IMR-90 (cell line): Measurements from ENCODE around the gene KAT7. TPM values are rescaled to one million over a fixed set of nuclear protein-coding genes. Genes with fewer than 3 reads are reported as not detected.
A peak's percentile ranks its signal among the peaks of the same experiment; 100 is the strongest.

ENCODE experiments used
- ATAC-seq: fragments of 200-7000 bp; cut with Tn5 transposase; 2 replicates; pipeline ENCODE4 v1.9.1; 2020; ENCODE audit warnings: low read depth, mild to moderate bottlenecking, moderate library complexity
- BruUV-seq: library from RNA; stranded (reverse); fragments of 400-500 nt; replicated peaks from 2 replicates; lab custom pipeline; 2021; lab: Mats Ljungman, UMichigan
- CTCF ChIA-PET: fragments of 300-600 bp; formaldehyde crosslinking; extraction: SDS; loops from one replicate; lab custom pipeline; 2021; ENCODE audit warnings: antibody characterized with exemption; lab: Yijun Ruan, JAX
- POLR2A ChIA-PET: fragments of 300-600 bp; sonication (Branson Sonifier 250); formaldehyde crosslinking; loops from one replicate; lab custom pipeline; 2022; ENCODE audit warnings: antibody characterized with exemption; ENCODE audit not compliant: unreplicated experiment; lab: Charles Lee
- DNase-seq: peaks from one replicate; pipeline ENCODE4 v3.0.0; 2013
- H2AFZ ChIP-seq: replicated peaks from 2 replicates; pipeline ENCODE3; 2013; ENCODE audit warnings: low read length, mild to moderate bottlenecking; ENCODE audit not compliant: poor library complexity
- H2AK5ac ChIP-seq: 2 replicates; pipeline ENCODE4 v1.6.1; 2013; ENCODE audit warnings: low read depth, low read length, inconsistent platforms
- H2AK9ac ChIP-seq: replicated peaks from 2 replicates; pipeline ENCODE3; 2013; ENCODE audit warnings: mild to moderate bottlenecking, low read depth, low read length, moderate library complexity; ENCODE audit not compliant: poor library complexity
- H2BK120ac ChIP-seq: 2 replicates; pipeline ENCODE4 v1.6.1; 2013; ENCODE audit warnings: low read depth, low read length, inconsistent platforms
- H2BK15ac ChIP-seq: 3 replicates; pipeline ENCODE4 v1.6.1; 2013; ENCODE audit warnings: low read depth, low read length, inconsistent platforms
- H2BK20ac ChIP-seq: 2 replicates; pipeline ENCODE4 v1.6.1; 2013; ENCODE audit warnings: low read depth, mild to moderate bottlenecking, inconsistent platforms, low read length, moderate library complexity
- H2BK5ac ChIP-seq: 2 replicates; pipeline ENCODE4 v1.6.1; 2013; ENCODE audit warnings: mild to moderate bottlenecking, low read depth, low read length, inconsistent platforms; ENCODE audit not compliant: poor library complexity, severe bottlenecking
- H3K14ac ChIP-seq: replicated peaks from 2 replicates; pipeline ENCODE4 v1.6.1; 2013; ENCODE audit warnings: low read depth, low read length, inconsistent platforms
- H3K18ac ChIP-seq: 2 replicates; pipeline ENCODE4 v1.6.1; 2013; ENCODE audit warnings: low read depth, low read length, control low read depth
- H3K23ac ChIP-seq: 2 replicates; pipeline ENCODE4 v1.6.1; 2013; ENCODE audit warnings: low read depth, low read length, inconsistent platforms
- H3K27ac ChIP-seq: 2 replicates; pipeline ENCODE4 v1.5.1; 2013; ENCODE audit warnings: mild to moderate bottlenecking, control low read depth, low read length; ENCODE audit not compliant: insufficient read depth
- H3K27me3 ChIP-seq: 2 replicates; pipeline ENCODE4 v1.6.1; 2013; ENCODE audit warnings: low read length; ENCODE audit not compliant: control insufficient read depth, insufficient read depth
- H3K36me3 ChIP-seq: 2 replicates; pipeline ENCODE4 v1.6.1; 2013; ENCODE audit warnings: low read length, mixed read lengths; ENCODE audit not compliant: control insufficient read depth, insufficient read depth
- H3K4ac ChIP-seq: 2 replicates; pipeline ENCODE4 v1.6.1; 2013; ENCODE audit warnings: low read depth, low read length, inconsistent platforms
- H3K4me1 ChIP-seq: 2 replicates; pipeline ENCODE4 v1.6.1; 2013; ENCODE audit warnings: low read length, mixed read lengths; ENCODE audit not compliant: control insufficient read depth, insufficient read depth
- H3K4me2 ChIP-seq: 2 replicates; pipeline ENCODE4 v1.6.1; 2013; ENCODE audit warnings: low read depth, mild to moderate bottlenecking, control low read depth, low read length, moderate library complexity
- H3K4me3 ChIP-seq: 2 replicates; pipeline ENCODE4 v1.5.1; 2013; ENCODE audit warnings: low read depth, mild to moderate bottlenecking, control low read depth, low read length, moderate library complexity; ENCODE audit not compliant: insufficient read depth
- H3K56ac ChIP-seq: 2 replicates; pipeline ENCODE4 v1.6.1; 2013; ENCODE audit warnings: low read length, inconsistent platforms; ENCODE audit not compliant: insufficient read depth; ENCODE audit errors: extremely low read depth
- H3K79me1 ChIP-seq, 2 experiments: 2 replicates each; pipeline ENCODE4 v1.6.1; 2013; ENCODE audit warnings: low read length in 2 of 2, inconsistent platforms in 1 of 2, low read depth in 1 of 2
- H3K9ac ChIP-seq: 2 replicates; pipeline ENCODE4 v1.6.1; 2013; ENCODE audit warnings: low read depth, low read length, control low read depth
- H3K9me1 ChIP-seq: 2 replicates; pipeline ENCODE4 v1.6.1; 2013; ENCODE audit warnings: low read length, inconsistent platforms; ENCODE audit not compliant: insufficient read depth
- H3K9me3 ChIP-seq: 2 replicates; pipeline ENCODE4 v1.6.1; 2013; ENCODE audit warnings: low read length; ENCODE audit not compliant: control insufficient read depth, insufficient read depth
- H4K20me1 ChIP-seq: 2 replicates; pipeline ENCODE4 v1.6.1; 2013; ENCODE audit warnings: low read length, inconsistent platforms; ENCODE audit not compliant: insufficient read depth
- H4K5ac ChIP-seq: 2 replicates; pipeline ENCODE4 v1.6.1; 2013; ENCODE audit warnings: mild to moderate bottlenecking, low read depth, low read length, control low read depth
- H4K8ac ChIP-seq, 2 experiments: 2 replicates each; pipeline ENCODE4 v1.6.1; 2013; ENCODE audit warnings: low read depth in 2 of 2, low read length in 2 of 2, control low read depth in 1 of 2, inconsistent platforms in 1 of 2
- H4K91ac ChIP-seq: 2 replicates; pipeline ENCODE4 v1.6.1; 2013; ENCODE audit warnings: low read depth, low read length, inconsistent platforms; ENCODE audit not compliant: insufficient read depth
- CEBPB ChIP-seq: IDR thresholded peaks from 2 replicates; pipeline ENCODE4 v1.6.1; 2012; ENCODE audit warnings: low read depth, low read length, improper control_type of control experiment
- MXI1 ChIP-seq: IDR thresholded peaks from 2 replicates; pipeline ENCODE4 v1.6.1; 2012; ENCODE audit warnings: low read depth, mild to moderate bottlenecking, low read length, moderate library complexity, borderline replicate concordance
- POLR2A ChIP-seq: IDR thresholded peaks from 2 replicates; pipeline ENCODE4 v1.6.1; 2012; ENCODE audit warnings: mild to moderate bottlenecking, low read depth, low read length
- RAD21 ChIP-seq: IDR thresholded peaks from 2 replicates; pipeline ENCODE4 v1.6.1; 2012; ENCODE audit warnings: low read length, improper control_type of control experiment
- WGBS, 2 experiments: methylation state at CpG; one replicate each; pipeline versions ENCODE4 v1.1.5 to v1.1.7; 2013; ENCODE audit warnings: missing lambda C conversion rate in 2 of 2; ENCODE audit not compliant: insufficient read length in 1 of 2; ENCODE audit errors: extremely low coverage in 2 of 2; 5-methylcytosine and 5-hydroxymethylcytosine counted together
- dilution Hi-C: fragments of 300-500 bp; cut with HindIII; formaldehyde crosslinking; loops from one replicate; pipeline ENCODE4 v1.14.3; 2018; ENCODE audit warnings: low sequenced_read_pairs; ENCODE audit not compliant: unreplicated experiment
- in situ Hi-C: fragments of 300-500 bp; cut with MboI; formaldehyde crosslinking; loops from 3 replicates; pipeline ENCODE4 v1.14.3; 2019; ENCODE audit warnings: low sequenced_read_pairs, inconsistent platforms, mixed read lengths
- intact Hi-C: fragments of 100-400 bp; cut with micrococcal nuclease; formaldehyde crosslinking; loops from 2 replicates; pipeline ENCODE4 v1.10.0; 2022
- polyA plus RNA-seq, 3 experiments: library from polyadenylated mRNA; depleted of rRNA; stranded (reverse); fragments of >200 nt; gene quantifications; 2 replicates each; pipeline ENCODE4 v1.2.3, GENCODE V29; 2012; ENCODE audit warnings: low replicate concordance in 1 of 3
- total RNA-seq: library from RNA; depleted of rRNA; stranded (reverse); fragments of >200 nt; gene quantifications from 2 replicates; pipeline ENCODE4 v1.2.3, GENCODE V29; 2012

The KAT7 gene
- total and polyA plus RNA-seq, 2 of the 4 experiments (the other 2 are of a cell fraction) = 16.9 to 21.9 TPM

DNA sequence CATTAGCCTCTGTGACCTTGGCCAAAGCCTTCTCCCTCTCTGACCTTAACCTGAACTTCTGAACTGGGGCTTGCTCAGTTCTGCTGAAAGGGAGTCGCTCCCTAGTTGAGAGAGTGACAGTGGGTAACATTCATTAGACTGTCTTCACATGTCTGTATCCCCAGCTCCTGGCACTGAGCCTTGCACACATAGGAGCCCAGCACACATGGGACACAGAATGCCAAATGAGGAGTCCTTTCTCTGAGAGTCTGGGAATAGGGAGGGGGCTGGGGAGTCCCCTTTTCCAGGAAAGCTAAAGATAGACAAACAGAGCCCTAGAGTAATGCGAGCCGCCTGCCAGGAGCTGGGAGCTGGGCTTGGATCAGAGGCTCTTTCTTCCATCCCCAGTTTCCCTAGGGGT is 56.8 kb downstream of the KAT7 start:
- no peak overlapping the region for H3K56ac ChIP-seq
- no peak overlapping the region for H2AFZ ChIP-seq
- H2BK15ac ChIP-seq = no peak overlapping the region
- H4K8ac ChIP-seq = no peak overlapping the region
- no peak overlapping the region for H3K23ac ChIP-seq
- H3K4ac ChIP-seq = no peak overlapping the region
- in situ Hi-C loops (loop anchor here (5.0 kb wide), 2 partner anchors 138 to 273 kb away; partner anchors contain the start of gene SLC35B1), intact Hi-C loops (no loop called here), dilution Hi-C loops (no loop called here)
- peak overlapping the region; percentile 15; the same call in 1 of the 2 replicates for H4K91ac ChIP-seq
- H3K27ac ChIP-seq = no peak overlapping the region
- no peaks in the 10 kb centered on the region for H3K36me3 ChIP-seq
- no peak overlapping the region for H4K5ac ChIP-seq
- no peaks in the 10 kb centered on the region for H3K79me1 ChIP-seq
- H3K4me3 ChIP-seq = no peak overlapping the region
- no peak overlapping the region for H3K14ac ChIP-seq
- no peak overlapping the region for H2AK5ac ChIP-seq
- H3K27me3 ChIP-seq = no peaks in the 10 kb centered on the region; the same call in 1 of the 2 replicates
- DNase-seq = no peak
- H2BK20ac ChIP-seq = no peak overlapping the region
- no TSS peak for BruUV-seq
- peak; percentile 36 for ATAC-seq
- ChIA-PET CTCF (no interaction called here), POLR2A (no interaction called here)
- no peaks in the 10 kb centered on the region for H4K20me1 ChIP-seq
- H2BK120ac ChIP-seq = no peak overlapping the region
- no CpG with 5 or more reads among the region's 3 CpGs for WGBS, 2 experiments
- no peak overlapping the region for H2BK5ac ChIP-seq
- H3K9me1 ChIP-seq = peaks cover 5% of the 10 kb centered on the region
- H2AK9ac ChIP-seq = peak overlapping the region; percentile 30
- H3K18ac ChIP-seq = no peak overlapping the region
- no peaks in the 10 kb centered on the region for H3K9me3 ChIP-seq
- H3K4me2 ChIP-seq = no peak overlapping the region
- no peak overlapping the region for H3K9ac ChIP-seq
- TF ChIP-seq CEBPB (no peak), POLR2A (no peak), RAD21 (no peak), MXI1 (no peak)
- H3K4me1 ChIP-seq = peaks cover 6% of the 10 kb centered on the region; the same call in 1 of the 2 replicates
